ENCODE results near the gene NIN. TPM values are rescaled to one million over a fixed set of nuclear protein-coding genes. Genes with fewer than 3 reads are reported as not detected.
A peak's percentile ranks its signal among the peaks of the same experiment; 100 is the strongest.

NIN gene
- total RNA-seq, 1 donor, result 33.4 TPM

GRCh38 chr14:50775357-50775756, 55.6 kb downstream of the NIN start:
- peak overlapping the region; percentile 34 for H3K4me3 ChIP-seq (ENCODE audit: low read depth, low read length)
- no peak for TF ChIP-seq CTCF (IDR thresholded peaks at IDR 0.05; ENCODE audit: insufficient read depth, low read length)
- peak; percentile 87 for DNase-seq (ENCODE audit: low read depth)

- peak overlapping the region; percentile 34 for H3K4me3 ChIP-seq (ENCODE audit: low read depth, low read length)
- DNase-seq (ENCODE audit: low read depth), result peak; percentile 64
- TF ChIP-seq CTCF (IDR thresholded peaks at IDR 0.05; ENCODE audit: insufficient read depth, low read length), result no peak
Measured at GRCh38 chr14:50774542-50775267, 56.3 kb downstream of the NIN start.

- H3K4me3 ChIP-seq (ENCODE audit: low read depth, low read length), result no peak overlapping the region
- TF ChIP-seq CTCF (IDR thresholded peaks at IDR 0.05; ENCODE audit: insufficient read depth, low read length), result peak; percentile 84
- peak; percentile 41 for DNase-seq (ENCODE audit: low read depth)
Measured at GRCh38 chr14:50773632-50774541, 57.1 kb downstream of the NIN start.

- no peak overlapping the region for H3K4me3 ChIP-seq (ENCODE audit: low read depth, low read length)
- no peak for TF ChIP-seq CTCF (IDR thresholded peaks at IDR 0.05; ENCODE audit: insufficient read depth, low read length)
- DNase-seq (ENCODE audit: low read depth), result peak; percentile 79
Measured at GRCh38 chr14:50772412-50772811, 58.5 kb downstream of the NIN start.

GRCh38 chr14:50770586-50770985, 60.4 kb downstream of the NIN start:
- TF ChIP-seq CTCF (IDR thresholded peaks at IDR 0.05; ENCODE audit: insufficient read depth, low read length), result no peak
- no peak overlapping the region for H3K4me3 ChIP-seq (ENCODE audit: low read depth, low read length)
- DNase-seq (ENCODE audit: low read depth), result no peak

GRCh38 chr14:50769863-50770500, 61.0 kb downstream of the NIN start:
- no peak for DNase-seq (ENCODE audit: low read depth)
- no peak for TF ChIP-seq CTCF (IDR thresholded peaks at IDR 0.05; ENCODE audit: insufficient read depth, low read length)
- no peak overlapping the region for H3K4me3 ChIP-seq (ENCODE audit: low read depth, low read length)
